Brain microvascular endothelial cell (primary cell): ENCODE data around the gene PAPSS2.
"Not testable (repeated sequence)": the region's sequence is repeated elsewhere in the genome, so short reads cannot be mapped to it uniquely, and the experiment has no call there.

ENCODE experiments used
- DNase-seq: peaks from one replicate; pipeline ENCODE4 v3.0.0-alpha.2; 2020
- H3K27ac ChIP-seq: fragments of 250-450 bp; sonication (Bioruptor Pico); 2 replicates; pipeline ENCODE4 v1.5.1; 2020; ENCODE audit warnings: mild to moderate bottlenecking, moderate library complexity
- H3K27me3 ChIP-seq: fragments of 250-450 bp; sonication (Bioruptor Pico); replicated peaks from 2 replicates; pipeline ENCODE4 v1.5.1; 2020; ENCODE audit warnings: mild to moderate bottlenecking
- H3K36me3 ChIP-seq: fragments of 250-450 bp; sonication (Bioruptor Pico); replicated peaks from 2 replicates; pipeline ENCODE4 v1.5.1; 2020; ENCODE audit warnings: mild to moderate bottlenecking
- H3K4me3 ChIP-seq: 2 replicates; pipeline ENCODE4 v1.5.1; 2011; ENCODE audit warnings: low read depth, mild to moderate bottlenecking, control low read depth, low read length, moderate library complexity
- CTCF ChIP-seq: IDR thresholded peaks from 2 replicates; pipeline ENCODE4 v1.5.1; 2011; ENCODE audit warnings: low read depth, mild to moderate bottlenecking, moderate library complexity, low read length, control low read depth, inconsistent platforms; ENCODE audit errors: missing control alignments
- in situ Hi-C: cut with HindIII; loops from 2 replicates; pipeline ENCODE4 v1.10.0; 2017; ENCODE audit warnings: low sequenced_read_pairs, low pct_ligation_motif_present

Gene PAPSS2

GRCh38 chr10:87724789-87725188 lies 65.1 kb downstream of the PAPSS2 start:
- no peak overlapping the region for H3K4me3 ChIP-seq
- in situ Hi-C loops: no loop called here
- no peak overlapping the region for H3K27ac ChIP-seq
- no peak for TF ChIP-seq CTCF
- H3K27me3 ChIP-seq: no peaks in the 10 kb centered on the region
- H3K36me3 ChIP-seq: peaks cover 26% of the 10 kb centered on the region
- no peak for DNase-seq

GRCh38 chr10:87729940-87730339 lies 70.3 kb downstream of the PAPSS2 start:
- no peaks in the 10 kb centered on the region for H3K27me3 ChIP-seq
- no peak for TF ChIP-seq CTCF
- H3K36me3 ChIP-seq: peaks cover 42% of the 10 kb centered on the region
- H3K4me3 ChIP-seq: no peak overlapping the region
- no peak overlapping the region for H3K27ac ChIP-seq
- DNase-seq: no peak
- in situ Hi-C loops: no loop called here

- H3K4me3 ChIP-seq: no peak overlapping the region
- no peaks in the 10 kb centered on the region for H3K27me3 ChIP-seq
- peaks cover 33% of the 10 kb centered on the region for H3K36me3 ChIP-seq
- H3K27ac ChIP-seq: no peak overlapping the region
- in situ Hi-C loops: no loop called here
- no peak for DNase-seq
- no peak for TF ChIP-seq CTCF
Observed at GRCh38 chr10:87733081-87733480, 73.4 kb downstream of the PAPSS2 start.

DNA sequence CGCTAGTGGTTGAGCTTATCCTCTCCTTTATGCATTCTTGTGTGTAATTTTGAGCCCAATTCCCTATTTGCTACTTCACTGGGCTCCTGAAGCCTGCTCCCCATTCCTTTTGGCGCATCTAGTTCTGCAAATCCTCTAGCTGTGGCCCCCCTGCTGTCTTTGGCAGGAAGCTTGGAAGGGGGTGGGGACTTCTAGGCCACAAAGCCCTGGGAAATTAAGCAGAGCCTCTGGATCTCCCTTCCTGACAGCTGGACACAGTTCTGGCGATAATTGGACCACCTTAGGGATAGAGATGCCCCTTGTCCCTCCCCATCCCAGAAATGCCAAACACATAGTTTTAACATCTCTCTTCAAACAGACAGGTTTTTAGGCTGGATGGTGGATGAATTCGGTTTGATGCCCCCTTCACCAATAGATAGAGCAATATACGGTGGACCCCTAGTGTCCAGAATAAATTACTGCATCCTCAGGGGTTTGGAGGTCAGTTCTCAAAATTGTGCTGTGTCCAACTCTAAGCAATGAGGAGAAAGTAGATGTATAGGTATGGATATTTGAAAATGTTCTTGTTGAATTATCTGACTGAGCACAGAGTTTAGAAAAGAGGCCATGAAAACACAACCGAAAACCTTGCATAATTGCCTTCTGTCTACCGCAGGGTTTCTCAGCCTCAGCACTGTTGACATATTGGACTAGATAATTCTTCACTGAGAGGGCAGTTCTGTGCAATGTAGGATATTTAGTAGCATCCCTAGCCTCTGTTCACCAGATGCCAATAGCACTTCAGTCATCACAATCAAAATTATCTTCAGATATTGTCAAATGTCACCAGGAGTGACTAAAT lies 75.5 kb downstream of the PAPSS2 start:
- peak; percentile 73 for TF ChIP-seq CTCF
- H3K27ac ChIP-seq: no peak overlapping the region
- no peaks in the 10 kb centered on the region for H3K27me3 ChIP-seq
- DNase-seq: peak; percentile 48
- in situ Hi-C loops: no loop called here
- no peak overlapping the region for H3K4me3 ChIP-seq
- H3K36me3 ChIP-seq: peaks cover 31% of the 10 kb centered on the region

DNA sequence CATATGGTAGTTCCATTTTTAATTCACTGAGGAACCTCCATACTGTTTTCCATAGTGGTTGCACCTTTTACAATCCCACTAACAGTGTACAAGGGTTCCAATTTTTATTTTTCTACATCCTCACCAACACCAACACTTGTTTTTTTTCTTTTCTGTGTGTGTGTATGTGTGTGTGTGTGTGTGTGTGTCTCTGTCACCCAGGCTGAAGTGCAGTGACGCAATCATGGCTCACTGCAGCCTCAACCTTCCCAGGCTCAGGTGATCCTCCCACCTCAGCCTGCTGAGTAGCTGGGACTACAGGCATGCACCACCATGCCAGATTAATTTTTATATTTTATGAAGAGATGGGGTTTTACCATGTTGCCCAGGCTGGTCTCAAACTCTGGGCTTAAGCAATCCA lies 78.6 kb downstream of the PAPSS2 start:
- in situ Hi-C loops, H3K27ac ChIP-seq, DNase-seq, H3K27me3 ChIP-seq, H3K4me3 ChIP-seq: not testable (repeated sequence)
- peaks cover 31% of the 10 kb centered on the region for H3K36me3 ChIP-seq

GRCh38 chr10:87739703-87740102 lies 80.0 kb downstream of the PAPSS2 start:
- no peaks in the 10 kb centered on the region for H3K27me3 ChIP-seq
- in situ Hi-C loops: no loop called here
- H3K4me3 ChIP-seq: no peak overlapping the region
- no peak for TF ChIP-seq CTCF
- no peak for DNase-seq
- H3K27ac ChIP-seq: no peak overlapping the region
- peaks cover 42% of the 10 kb centered on the region for H3K36me3 ChIP-seq
